DMS79 (cell line): ENCODE measurements around the gene SHTN1.

Source experiments
- DNase-seq: peaks from one replicate; lab custom pipeline; 2025; lab: John Stamatoyannopoulos, UW

SHTN1 gene

GRCh38 chr10:116870949-116871348 lies 134.0 kb downstream of the SHTN1 start:
- no peak for DNase-seq

GRCh38 chr10:116868722-116869121 lies 136.3 kb downstream of the SHTN1 start:
- no peak for DNase-seq

- DNase-seq: no peak
These were observed 136.8 kb downstream of the SHTN1 start for GRCh38 chr10:116868198-116868676.

DNA sequence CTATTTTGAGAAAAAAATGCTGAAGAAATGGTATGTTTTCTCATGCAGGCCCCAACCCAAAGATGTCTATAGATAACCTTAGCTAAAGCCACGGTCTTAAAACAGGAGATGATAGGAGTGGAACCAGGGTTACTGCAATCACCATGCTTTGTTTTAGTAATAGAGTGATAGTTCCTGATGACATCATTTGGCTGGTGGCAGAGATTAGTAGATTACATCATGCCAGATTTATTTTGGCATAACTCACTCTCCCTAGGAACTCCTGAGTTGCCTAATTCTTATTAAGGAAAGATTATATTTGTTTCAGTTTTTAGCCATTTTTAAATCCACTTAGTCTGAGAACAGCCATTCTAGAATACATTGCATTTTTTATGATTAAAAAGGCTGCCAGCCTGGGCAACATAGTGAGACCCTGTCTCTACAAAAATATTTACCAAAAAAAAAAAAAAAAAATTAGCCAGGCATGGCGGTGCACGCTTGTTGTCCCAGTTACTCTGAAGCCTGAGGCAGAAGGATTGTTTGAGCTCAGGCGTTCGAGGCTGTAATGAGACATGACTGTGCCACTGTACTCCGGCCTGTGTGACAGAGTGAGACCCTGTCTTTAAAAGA lies 137.9 kb downstream of the SHTN1 start:
- no peak for DNase-seq

DNA sequence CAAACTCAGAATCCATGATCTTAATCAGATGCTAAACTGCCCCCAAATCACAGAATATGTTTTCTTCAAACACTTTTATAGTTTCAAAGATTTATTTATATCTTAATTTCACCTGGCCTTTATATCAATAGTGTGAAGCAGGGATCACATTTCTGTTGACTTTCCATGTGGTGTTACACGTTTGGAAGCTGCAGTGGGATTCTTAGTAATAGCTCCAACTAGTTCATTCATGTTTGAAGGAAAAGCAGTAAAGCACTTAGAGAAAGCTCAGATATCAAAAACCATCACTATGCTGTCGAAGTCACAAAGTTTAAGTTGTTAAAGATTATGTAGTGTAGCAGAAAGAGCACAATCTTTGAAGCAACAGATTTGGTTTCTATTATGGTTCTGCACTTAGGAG lies 138.9 kb downstream of the SHTN1 start:
- no peak for DNase-seq

DNA sequence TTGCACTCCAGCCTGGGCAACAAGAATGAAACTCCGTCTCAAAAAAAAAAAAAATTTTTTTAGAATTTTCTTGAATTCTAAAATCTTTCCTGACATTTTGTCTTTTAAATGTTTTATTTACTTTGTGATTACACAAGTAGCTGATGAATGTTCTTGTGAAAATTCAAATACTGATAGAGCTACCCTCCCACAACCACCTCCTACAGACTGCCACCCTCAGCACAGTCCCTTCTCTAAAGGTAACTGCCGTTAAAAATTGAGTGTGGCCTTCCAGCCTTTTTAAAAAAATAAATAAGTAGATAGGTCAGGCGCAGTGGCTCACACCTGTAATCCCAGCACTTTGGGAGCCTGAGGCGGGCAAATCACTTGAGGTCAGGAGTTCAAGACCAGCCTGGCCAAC lies 140.6 kb downstream of the SHTN1 start:
- DNase-seq: no peak

DNA sequence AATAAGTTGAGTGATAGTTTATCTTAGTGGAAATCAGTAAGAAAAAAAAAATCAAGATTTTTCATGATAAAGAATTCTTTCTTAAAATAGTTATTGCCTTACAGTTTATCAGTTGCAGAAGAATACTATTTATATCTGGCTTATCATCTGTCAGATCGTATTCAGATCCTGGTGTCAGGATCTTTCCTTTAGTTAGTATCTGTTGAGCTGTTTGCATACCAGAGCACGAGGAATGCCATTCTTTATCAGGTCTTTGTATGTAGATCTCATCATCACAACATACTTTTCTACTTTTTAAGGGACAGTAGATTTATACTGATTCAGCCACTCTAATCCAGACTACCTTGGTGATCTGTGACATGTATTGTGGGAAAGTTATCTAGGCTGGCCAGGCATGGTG lies 143.2 kb downstream of the SHTN1 start:
- no peak for DNase-seq

GRCh38 chr10:116857156-116857555 lies 147.8 kb downstream of the SHTN1 start:
- DNase-seq: no peak

DNA sequence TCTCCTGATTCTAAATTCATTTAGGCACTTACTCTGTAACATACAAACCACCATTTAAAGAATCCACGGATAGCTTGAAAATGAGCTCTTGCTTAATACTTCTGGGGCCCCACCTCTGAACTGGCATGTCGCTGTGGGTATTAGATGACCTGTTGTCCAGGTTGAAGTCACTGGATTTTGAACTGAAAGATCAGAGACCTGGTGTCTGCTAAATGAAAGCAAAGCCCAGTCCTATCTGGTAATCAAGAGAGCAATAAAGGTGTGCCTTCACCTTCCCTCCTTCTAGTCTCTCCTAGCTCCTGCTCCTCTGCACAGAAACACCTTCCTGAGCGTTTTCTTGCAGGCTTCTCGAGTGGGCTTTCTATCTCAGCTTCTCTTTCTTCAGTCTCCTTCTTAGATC lies 151.3 kb downstream of the SHTN1 start:
- DNase-seq: no peak

- DNase-seq: no peak
These were observed 151.7 kb downstream of the SHTN1 start for GRCh38 chr10:116853287-116853686.

- no peak for DNase-seq
These were observed 152.7 kb downstream of the SHTN1 start for GRCh38 chr10:116852246-116852645.

GRCh38 chr10:116850058-116850611 lies 154.9 kb downstream of the SHTN1 start:
- DNase-seq: no peak

DNA sequence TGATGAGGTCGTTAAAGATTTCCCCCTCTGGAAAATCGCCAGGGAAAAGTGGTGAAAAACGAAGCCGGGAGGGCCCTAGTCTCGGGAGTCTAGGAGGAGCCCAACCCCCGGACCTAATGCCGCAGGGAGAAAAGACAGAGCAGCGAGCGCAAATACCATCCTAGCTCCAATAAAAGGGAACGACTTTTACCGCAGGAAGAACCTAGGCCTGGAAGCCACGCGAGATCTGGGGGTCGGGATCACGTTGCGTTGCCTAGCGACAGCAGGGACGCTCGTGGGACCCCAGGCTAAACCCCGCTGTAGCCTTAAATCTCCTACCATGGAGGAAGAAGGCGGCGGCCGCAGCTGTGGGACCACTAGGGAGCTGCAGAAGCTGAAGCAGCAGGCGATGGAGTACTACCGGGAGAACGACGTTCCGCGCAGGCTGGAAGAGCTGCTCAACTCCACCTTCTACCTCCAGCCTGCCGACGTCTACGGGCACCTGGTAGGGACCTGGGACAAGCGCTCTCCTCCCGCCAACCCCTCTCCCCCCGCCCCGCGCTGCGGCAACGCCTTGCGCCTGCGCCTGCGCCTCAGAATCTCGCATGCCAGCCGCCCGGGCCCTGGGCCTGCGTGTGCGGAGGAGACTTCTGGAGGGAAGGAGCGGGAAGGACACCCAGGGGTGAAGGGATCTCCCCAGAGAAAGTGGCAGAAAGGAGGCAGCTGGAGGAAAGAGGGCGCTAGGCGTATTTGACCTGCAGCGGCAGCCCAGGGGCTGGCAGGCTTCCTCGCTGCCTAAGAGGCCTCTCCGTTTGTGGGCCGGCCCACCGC lies 155.5 kb downstream of the SHTN1 start, which contains the start of gene ENO4:
Gene ENO4 (plus strand): TSS at position 252 of the 810 bp plus-strand sequence. CDS start 68 bp downstream, at position 320.
- DNase-seq: peak; percentile 67

GRCh38 chr10:116848944-116849247 lies 156.1 kb downstream of the SHTN1 start:
- DNase-seq: no peak

DNA sequence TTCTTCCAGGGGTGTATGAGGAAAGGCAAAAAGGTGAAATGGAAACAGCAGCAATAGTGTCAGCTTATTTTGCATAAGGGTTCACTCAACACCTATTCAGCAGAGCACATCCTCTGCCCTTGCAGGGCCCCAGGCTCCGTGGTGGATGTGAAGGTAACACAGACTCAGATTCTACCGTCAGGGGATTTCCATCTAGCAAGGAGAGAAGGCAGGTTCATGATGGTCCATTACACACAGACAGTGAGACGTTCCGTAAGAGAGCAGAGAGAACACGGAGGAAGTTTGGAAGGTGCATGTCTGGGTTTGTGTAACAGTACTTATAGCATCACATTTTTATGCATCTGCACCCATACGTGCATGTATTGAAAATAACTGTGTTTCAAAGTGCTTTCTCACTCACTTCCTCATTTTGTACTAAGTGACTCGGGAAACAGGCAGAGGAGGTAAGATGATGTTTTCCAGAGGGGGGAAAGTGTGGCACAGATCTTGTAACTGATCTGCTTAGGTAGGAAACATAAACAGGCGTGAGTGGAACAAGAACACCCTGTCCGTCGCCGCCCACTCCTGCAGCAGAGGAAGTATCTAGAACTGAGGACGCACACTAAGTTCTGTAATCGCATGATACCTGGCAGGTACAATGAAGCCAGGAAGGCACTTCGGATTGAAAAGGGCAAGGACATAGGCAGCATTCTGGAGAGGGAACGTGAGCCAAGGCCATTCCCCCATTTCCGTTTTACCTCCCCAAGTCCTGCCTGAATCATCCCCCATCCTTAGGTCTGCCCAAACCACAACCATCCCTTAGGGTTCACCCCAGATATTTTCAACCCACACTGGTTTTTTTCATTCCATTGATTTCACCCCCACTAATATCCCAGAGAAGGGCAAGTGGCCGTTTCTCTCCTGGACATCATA lies 156.7 kb downstream of the SHTN1 start:
- DNase-seq: no peak

- no peak for DNase-seq
These were observed 159.2 kb downstream of the SHTN1 start for GRCh38 chr10:116845823-116846222.

GRCh38 chr10:116840389-116841075 lies 164.5 kb downstream of the SHTN1 start:
- DNase-seq: no peak

- no peak for DNase-seq
These were observed 166.8 kb downstream of the SHTN1 start for GRCh38 chr10:116838143-116838725.

DNA sequence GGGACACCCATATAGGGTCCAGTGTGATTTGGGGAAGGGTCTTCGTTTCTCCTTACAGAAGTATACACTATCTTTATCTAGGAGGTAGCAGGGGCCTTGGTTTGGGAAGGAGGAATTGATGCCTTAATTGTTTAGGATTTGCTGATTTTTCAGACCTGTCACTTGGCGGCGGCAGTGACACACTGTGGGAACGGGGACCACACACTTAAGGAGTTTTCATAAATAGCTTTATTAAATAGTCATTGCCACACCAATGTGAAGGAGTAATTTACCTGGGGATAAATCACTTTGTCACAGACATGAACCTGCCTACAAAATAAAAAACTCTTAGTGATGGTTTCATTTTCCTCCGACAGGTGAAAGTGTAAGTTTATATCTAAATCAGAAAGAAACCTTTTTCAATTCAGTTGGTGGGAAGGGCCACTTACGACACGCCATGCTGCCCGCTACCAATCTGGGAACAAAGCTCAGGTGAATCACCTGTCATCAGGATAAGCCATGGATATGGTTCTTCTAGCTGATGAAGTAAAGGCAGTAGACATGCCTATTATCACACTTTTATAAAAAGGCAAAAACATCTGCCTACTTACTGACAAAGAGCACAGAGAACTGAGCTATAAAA lies 168.0 kb downstream of the SHTN1 start:
- DNase-seq: no peak

DNA sequence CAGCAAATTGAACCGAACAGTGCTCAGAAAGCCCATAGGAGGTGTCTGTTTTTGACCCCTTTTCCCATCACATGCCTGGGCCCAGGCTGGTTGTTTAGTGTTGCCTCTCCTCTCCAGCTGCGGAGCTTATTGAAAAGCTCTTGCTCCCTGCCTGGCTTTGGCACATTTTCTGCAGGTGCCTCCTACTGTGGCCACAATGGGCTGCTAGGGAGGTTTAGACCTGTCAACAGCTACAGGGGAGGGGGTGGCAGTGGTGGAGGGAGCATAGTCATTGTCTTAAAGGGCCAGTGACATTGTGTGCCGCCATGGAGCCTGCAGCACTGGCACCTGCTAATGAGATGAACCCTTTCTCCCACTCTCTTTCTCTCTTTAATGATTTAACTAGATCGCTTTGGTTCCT lies 168.9 kb downstream of the SHTN1 start:
- DNase-seq: no peak

GRCh38 chr10:116835658-116836057 lies 169.3 kb downstream of the SHTN1 start:
- no peak for DNase-seq
